Prostate gland (tissue), 2 donors: ENCODE data around the gene ACKR3.

Source experiments
- CTCF ChIP-seq, 4 experiments: fragments of 200-600 bp in 2 of 4; fragments of 450-650 bp in 2 of 4; sonication (generic) in 2 of 4; IDR thresholded peaks; 1 replicate in 3 of 4; 2 replicates in 1 of 4; pipeline ENCODE4 v1.5.1; 2016 to 2019; ENCODE audit warnings: antibody characterized with exemption in 4 of 4, mild to moderate bottlenecking in 2 of 4, moderate library complexity in 2 of 4
- POLR2A ChIP-seq: fragments of 450-650 bp; IDR thresholded peaks from one replicate; pipeline ENCODE4 v1.6.1; 2016; ENCODE audit warnings: antibody characterized with exemption, mild to moderate bottlenecking

GRCh38 chr2:236626391-236627150 lies 56.9 kb downstream of the ACKR3 start:
- no peak for TF ChIP-seq CTCF (IDR thresholded peaks at IDR 0.05)
- no peak for TF ChIP-seq POLR2A
